GM21381 (cell line): Measurements from ENCODE around the gene SLC25A42.

Experiments
- ATAC-seq: cut with Tn5 transposase; IDR thresholded peaks from one replicate; pipeline ENCODE4 v1.9.1; 2021; ENCODE audit warnings: mild to moderate bottlenecking, moderate library complexity; ENCODE audit not compliant: unreplicated experiment

The SLC25A42 gene

DNA sequence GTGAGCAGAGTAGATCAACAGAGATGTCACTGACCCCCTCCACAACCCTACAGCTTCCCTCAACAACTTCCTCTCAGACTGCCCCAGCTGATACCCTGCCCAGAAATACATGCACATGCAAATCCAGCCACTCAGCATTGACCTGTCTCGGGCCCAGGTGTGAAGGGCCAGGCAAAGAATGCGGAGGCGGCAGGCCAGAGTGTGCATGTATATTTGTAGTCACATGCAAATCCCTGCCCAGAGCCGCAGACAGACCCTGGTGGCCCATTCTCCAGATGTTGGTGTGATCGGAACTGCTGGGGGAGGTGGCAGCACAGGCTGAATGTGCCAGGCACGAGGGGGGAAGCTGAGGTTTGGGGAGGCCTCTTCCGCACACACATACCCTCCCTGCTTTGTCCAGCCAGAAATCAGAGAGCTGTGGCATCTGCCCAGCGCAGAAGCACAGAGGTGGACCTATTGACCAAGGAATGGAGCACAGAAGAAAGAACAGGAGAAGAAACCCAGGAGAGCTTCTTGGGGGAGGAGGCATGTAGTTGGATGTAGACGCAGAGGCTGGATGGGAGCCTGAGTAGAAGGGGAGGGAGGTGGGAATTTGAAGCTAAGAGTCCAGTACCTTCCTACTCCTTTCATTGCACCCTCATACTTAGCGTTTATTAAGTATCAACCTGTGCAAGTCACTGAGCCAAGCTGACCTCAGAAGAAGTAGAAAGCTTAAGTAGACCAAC lies 91.9 kb downstream of the SLC25A42 start:
- peak; percentile 62 for ATAC-seq

DNA sequence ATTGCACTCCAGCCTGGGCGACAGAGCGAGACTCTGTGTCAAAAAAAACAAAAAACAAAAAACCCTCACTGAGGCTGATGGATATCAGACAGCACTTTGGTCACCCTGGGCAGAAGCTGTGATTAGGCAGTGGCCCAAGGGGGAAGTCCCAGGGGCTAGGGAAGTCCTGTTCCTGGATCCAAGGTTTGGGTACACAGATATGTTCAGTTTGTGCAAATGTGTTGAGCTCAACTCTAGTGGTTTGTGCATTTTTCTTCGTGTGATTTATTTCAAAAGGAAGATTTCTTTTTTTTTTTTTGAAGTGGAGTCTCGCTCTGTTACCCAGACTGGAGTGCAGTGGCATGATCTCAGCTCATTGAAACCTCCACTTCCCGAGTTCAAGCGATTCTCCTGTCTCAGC lies 94.0 kb downstream of the SLC25A42 start:
- no peak for ATAC-seq

DNA sequence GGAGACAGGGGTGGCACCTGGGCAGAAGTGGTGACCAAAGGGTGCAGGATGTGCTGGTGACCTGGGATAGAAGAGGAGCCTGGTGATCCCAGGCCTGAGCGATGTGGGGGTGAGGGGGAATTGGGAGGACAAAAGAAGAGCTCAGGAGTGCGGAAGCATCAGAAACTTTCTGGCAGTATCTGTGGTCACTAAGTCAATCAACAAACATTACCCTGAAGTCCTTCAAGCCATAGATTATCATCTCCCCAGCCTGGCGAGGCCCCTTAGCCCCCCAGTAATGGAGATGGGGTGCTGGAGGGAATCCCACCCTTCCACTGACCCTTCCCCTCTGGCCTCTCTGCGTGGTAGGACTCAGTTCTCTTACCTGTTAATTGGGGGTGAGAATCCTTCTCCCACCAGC lies 95.7 kb downstream of the SLC25A42 start:
- ATAC-seq = no peak

DNA sequence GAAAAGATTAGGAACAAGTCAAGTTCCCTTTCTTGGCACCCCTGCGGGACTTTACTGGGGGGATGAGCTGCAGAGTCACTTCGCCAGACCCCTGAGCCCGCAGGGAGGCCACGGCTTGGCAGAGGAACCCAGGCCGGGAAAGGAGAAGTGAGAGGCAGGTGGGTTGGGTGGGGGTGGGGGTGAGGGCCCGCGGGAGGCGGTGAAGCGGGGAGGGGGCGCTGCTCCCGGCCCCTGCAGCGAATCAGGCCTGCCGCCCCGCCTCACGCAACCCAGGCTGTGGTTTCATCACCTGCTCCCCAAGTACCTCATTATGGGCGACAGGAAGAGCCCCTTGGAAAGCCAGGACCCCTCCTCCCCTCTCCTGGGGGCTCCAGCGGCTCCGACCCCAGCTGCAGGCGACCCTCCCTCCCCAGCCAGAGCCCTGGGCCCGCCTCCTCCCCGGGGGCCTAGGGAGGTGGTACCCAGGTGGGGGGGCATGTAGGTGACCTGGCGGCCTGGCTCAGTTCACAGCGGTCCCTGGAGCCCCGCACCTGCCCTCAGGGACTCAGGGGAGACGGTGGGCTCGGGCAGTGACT lies 96.8 kb downstream of the SLC25A42 start:
- ATAC-seq = peak; percentile 46

DNA sequence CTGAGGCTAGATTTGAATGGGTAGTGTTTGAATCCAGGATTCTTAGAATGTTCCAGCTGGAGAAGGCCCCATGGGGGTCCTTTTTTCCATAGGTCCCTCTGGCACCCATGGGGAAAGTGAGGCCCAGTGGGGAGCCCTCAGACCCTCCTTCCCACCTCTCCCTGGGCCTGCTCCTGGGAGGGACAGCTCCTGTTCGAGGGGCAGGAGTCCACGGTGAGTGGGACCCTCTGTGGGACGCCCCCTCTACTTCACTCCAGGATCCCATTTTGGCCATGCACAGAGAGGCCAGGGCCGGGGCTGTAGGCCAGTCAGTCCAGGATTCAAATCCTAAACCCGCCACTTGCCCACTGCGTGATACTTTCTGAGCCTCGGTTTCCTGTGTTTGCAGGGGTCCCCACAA lies 98.7 kb downstream of the SLC25A42 start:
- no peak for ATAC-seq
